G401.6 (cell line): ENCODE results near the gene TTC7B.

Experiments used
- FAIRE-seq: peaks from 2 replicates; lab custom pipeline; 2012; peaks lifted over from hg19 to GRCh38; lab: Jason Lieb, UNC

TTC7B gene

GRCh38 chr14:90487031-90487430 lies 329.2 kb downstream of the TTC7B start:
- no peak for FAIRE-seq

GRCh38 chr14:90484291-90484690 lies 331.9 kb downstream of the TTC7B start:
- no peak for FAIRE-seq

- FAIRE-seq: no peak
These were observed 332.7 kb downstream of the TTC7B start for GRCh38 chr14:90483571-90483974.

- FAIRE-seq: no peak
These were observed 333.1 kb downstream of the TTC7B start for GRCh38 chr14:90483117-90483516.

- FAIRE-seq: no peak
These were observed 340.9 kb downstream of the TTC7B start for GRCh38 chr14:90475298-90475697.
